Measurements from ENCODE around the gene MS4A8. TPM values are rescaled to one million over a fixed set of nuclear protein-coding genes. Genes with fewer than 3 reads are reported as not detected.
"Not testable (repeated sequence)": the region's sequence is repeated elsewhere in the genome, so short reads cannot be mapped to it uniquely, and the experiment has no call there.

Gene MS4A8
- total RNA-seq (2014; rRNA removed; shearing (Covaris generic)): not detected in 2 replicates
- not detected in 2 replicates for polyA plus RNA-seq (2016; fragmentation: Nextera tagmentation; extraction: Ambion mirVana)

- no peaks in the 10 kb centered on the region for H4K20me1 ChIP-seq (ENCODE audit: insufficient read depth)
- in situ Hi-C loops (cut with MboI): no loop called here
- no peak within 1 kb of the TSS for H2AFZ ChIP-seq
- no peaks in the 10 kb centered on the region for H3K36me3 ChIP-seq (ENCODE audit: low read depth)
- no peaks in the 10 kb centered on the region for H3K4me1 ChIP-seq (ENCODE audit: insufficient read depth)
- no peak within 1 kb of the TSS for H3K9ac ChIP-seq
- no peak within 1 kb of the TSS for H3K4me3 ChIP-seq
- TF ChIP-seq EZH2 (IDR thresholded peaks at IDR 0.05; ENCODE audit: insufficient read depth, poor library complexity, severe bottlenecking) (no peak), EZH2phosphoT487 (IDR thresholded peaks at IDR 0.05; ENCODE audit: insufficient read depth, low read depth) (no peak)
- H3F3A ChIP-seq (ENCODE audit: insufficient read depth): no peaks in the 10 kb centered on the region
- no peaks in the 10 kb centered on the region for H3K79me2 ChIP-seq (ENCODE audit: insufficient read depth)
- H3K27me3 ChIP-seq (replicated peaks; ENCODE audit: insufficient read depth): 0 out of 2 replicates have a peak, but pooled peaks cover 4% of the 10 kb centered on the region
- WGBS, 2 experiments (ENCODE audit: low coverage in 1 of 2, low lambda C conversion rate in 2 of 2, missing lambda C conversion rate in 2 of 2): 12 to 15% methylated on average over 2 of the region's 2 CpGs
- H3K9me2 ChIP-seq (ENCODE audit: insufficient read depth): no peaks in the 10 kb centered on the region
- H3K27ac ChIP-seq: no peak within 1 kb of the TSS
- H3K9me3 ChIP-seq (ENCODE audit: low read depth): no peaks in the 10 kb centered on the region
- no peak for DNase-seq
- no peak within 1 kb of the TSS for H3K4me2 ChIP-seq (ENCODE audit: unreplicated experiment)
These were observed at the start of gene MS4A8 for GRCh38 chr11:60699284-60699691. Gene MS4A8 (plus strand): TSS chr11:60699612. CDS start chr11:60700861, 1,249 bp downstream.

GRCh38 chr11:60657888-60658287 lies 41.5 kb upstream of the MS4A8 start:
- no peak for TF ChIP-seq EZH2 (IDR thresholded peaks at IDR 0.05; ENCODE audit: insufficient read depth, poor library complexity, severe bottlenecking)
- no peak for TF ChIP-seq EZH2phosphoT487 (IDR thresholded peaks at IDR 0.05; ENCODE audit: insufficient read depth, low read depth)
- no peak overlapping the region for H3K27ac ChIP-seq
- no peaks in the 10 kb centered on the region for H3K9me3 ChIP-seq (ENCODE audit: low read depth)
- 39 to 42% methylated on average over 4 of the region's 4 CpGs for WGBS, 2 experiments (ENCODE audit: low coverage in 1 of 2, low lambda C conversion rate in 2 of 2, missing lambda C conversion rate in 2 of 2)
- H3K4me3 ChIP-seq: no peak overlapping the region
- no peaks in the 10 kb centered on the region for H3K36me3 ChIP-seq (ENCODE audit: low read depth)
- no peak for DNase-seq
- H3K79me2 ChIP-seq (ENCODE audit: insufficient read depth): no peaks in the 10 kb centered on the region
- no peaks in the 10 kb centered on the region for H3F3A ChIP-seq (ENCODE audit: insufficient read depth)
- H3K4me1 ChIP-seq (ENCODE audit: insufficient read depth): no peaks in the 10 kb centered on the region
- no peak overlapping the region for H3K4me2 ChIP-seq (ENCODE audit: unreplicated experiment)
- no peaks in the 10 kb centered on the region for H3K9me2 ChIP-seq (ENCODE audit: insufficient read depth)
- in situ Hi-C loops (cut with MboI): no loop called here
- H3K27me3 ChIP-seq (replicated peaks; ENCODE audit: insufficient read depth): no peaks in the 10 kb centered on the region
- H2AFZ ChIP-seq: no peak overlapping the region
- H4K20me1 ChIP-seq (ENCODE audit: insufficient read depth): no peaks in the 10 kb centered on the region
- no peak overlapping the region for H3K9ac ChIP-seq

- 35 to 50% methylated on average over 1 of the region's 1 CpG for WGBS, 2 experiments (ENCODE audit: low coverage in 1 of 2, low lambda C conversion rate in 2 of 2, missing lambda C conversion rate in 2 of 2)
- no peak overlapping the region for H3K4me2 ChIP-seq (ENCODE audit: unreplicated experiment)
- H3F3A ChIP-seq (ENCODE audit: insufficient read depth): no peaks in the 10 kb centered on the region
- no peaks in the 10 kb centered on the region for H3K9me2 ChIP-seq (ENCODE audit: insufficient read depth)
- in situ Hi-C loops (cut with MboI): no loop called here
- H2AFZ ChIP-seq: no peak overlapping the region
- no peaks in the 10 kb centered on the region for H3K27me3 ChIP-seq (replicated peaks; ENCODE audit: insufficient read depth)
- H3K27ac ChIP-seq: no peak overlapping the region
- H3K4me1 ChIP-seq (ENCODE audit: insufficient read depth): no peaks in the 10 kb centered on the region
- H3K4me3 ChIP-seq: no peak overlapping the region
- TF ChIP-seq EZH2phosphoT487 (IDR thresholded peaks at IDR 0.05; ENCODE audit: insufficient read depth, low read depth) (no peak), EZH2 (IDR thresholded peaks at IDR 0.05; ENCODE audit: insufficient read depth, poor library complexity, severe bottlenecking) (no peak)
- H3K36me3 ChIP-seq (ENCODE audit: low read depth): no peaks in the 10 kb centered on the region
- no peaks in the 10 kb centered on the region for H3K79me2 ChIP-seq (ENCODE audit: insufficient read depth)
- no peak for DNase-seq
- no peaks in the 10 kb centered on the region for H3K9me3 ChIP-seq (ENCODE audit: low read depth)
- no peaks in the 10 kb centered on the region for H4K20me1 ChIP-seq (ENCODE audit: insufficient read depth)
- H3K9ac ChIP-seq: no peak overlapping the region
These were observed 41.0 kb upstream of the MS4A8 start for GRCh38 chr11:60658409-60658808.

DNA sequence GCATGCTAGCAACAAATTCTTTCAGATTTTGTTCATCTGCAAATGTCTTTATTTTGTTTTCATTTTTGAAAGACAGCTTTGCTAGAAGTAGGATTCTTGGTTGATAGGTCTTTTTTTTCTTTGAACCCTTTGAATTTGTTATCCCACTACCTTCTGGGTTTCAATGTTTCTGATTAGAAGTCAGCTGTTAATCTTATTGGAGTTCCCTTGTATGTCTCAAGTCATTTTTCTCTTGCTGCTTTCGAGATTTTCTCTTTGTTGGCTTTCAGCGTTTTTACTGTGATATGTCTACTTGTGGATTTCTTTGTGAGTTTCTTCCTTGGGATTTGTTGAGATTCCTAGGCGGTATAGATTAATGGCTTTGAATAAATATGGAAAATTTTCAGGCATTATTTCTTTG lies 27.2 kb upstream of the MS4A8 start:
- Histone ChIP-seq H3K27ac (no peak overlapping the region), H3F3A (ENCODE audit: insufficient read depth) (no peaks in the 10 kb centered on the region), H3K4me3 (no peak overlapping the region), H3K9me3 (ENCODE audit: low read depth) (no peaks in the 10 kb centered on the region), H3K79me2 (ENCODE audit: insufficient read depth) (no peaks in the 10 kb centered on the region), H3K36me3 (ENCODE audit: low read depth) (no peaks in the 10 kb centered on the region), H3K27me3 (replicated peaks; ENCODE audit: insufficient read depth) (no peaks in the 10 kb centered on the region), H2AFZ (no peak overlapping the region), H3K4me1 (ENCODE audit: insufficient read depth) (no peaks in the 10 kb centered on the region), H3K9me2 (ENCODE audit: insufficient read depth) (no peaks in the 10 kb centered on the region), H4K20me1 (ENCODE audit: insufficient read depth) (no peaks in the 10 kb centered on the region), H3K9ac (no peak overlapping the region), H3K4me2 (ENCODE audit: unreplicated experiment) (no peak overlapping the region)
- in situ Hi-C loops (cut with MboI): no loop called here
- TF ChIP-seq EZH2 (IDR thresholded peaks at IDR 0.05; ENCODE audit: insufficient read depth, poor library complexity, severe bottlenecking) (no peak), EZH2phosphoT487 (IDR thresholded peaks at IDR 0.05; ENCODE audit: insufficient read depth, low read depth) (no peak)
- WGBS, 2 experiments (ENCODE audit: low coverage in 1 of 2, low lambda C conversion rate in 2 of 2, missing lambda C conversion rate in 2 of 2): 20 to 35% methylated on average over 3 of the region's 3 CpGs
- no peak for DNase-seq

- in situ Hi-C loops (cut with MboI); H3F3A ChIP-seq (ENCODE audit: insufficient read depth); H3K4me2 ChIP-seq (ENCODE audit: unreplicated experiment); DNase-seq; H3K4me1 ChIP-seq (ENCODE audit: insufficient read depth); H3K27ac ChIP-seq; H3K36me3 ChIP-seq (ENCODE audit: low read depth); H3K9me2 ChIP-seq (ENCODE audit: insufficient read depth); H4K20me1 ChIP-seq (ENCODE audit: insufficient read depth); H3K27me3 ChIP-seq (replicated peaks; ENCODE audit: insufficient read depth); H3K9ac ChIP-seq; H3K9me3 ChIP-seq (ENCODE audit: low read depth); H3K4me3 ChIP-seq; H3K79me2 ChIP-seq (ENCODE audit: insufficient read depth); H2AFZ ChIP-seq: not testable (repeated sequence)
- WGBS, 2 experiments (ENCODE audit: low coverage in 1 of 2, low lambda C conversion rate in 2 of 2, missing lambda C conversion rate in 2 of 2): 19 to 39% methylated on average over 2 of the region's 2 CpGs
These were observed 21.2 kb upstream of the MS4A8 start for GRCh38 chr11:60678231-60678630.
